ENCODE results near the gene TEC. TPM values are rescaled to one million over a fixed set of nuclear protein-coding genes. Genes with fewer than 3 reads are reported as not detected.

The TEC gene
- total and polyA plus RNA-seq, 8 donors: 0.81 to 7.0 (median 2.0) TPM

- WGBS, 5 donors: 65 to 74% (median 73%) methylated on average over 7 of the region's 7 CpGs
- Histone ChIP-seq H3K27ac (no peak overlapping the region), H3K4me1 (no peaks in the 10 kb centered on the region), H3K4me3 (no peak overlapping the region), H3K36me3 (no peaks in the 10 kb centered on the region), H3K9me3 (no peaks in the 10 kb centered on the region), H3K27me3 (no peaks in the 10 kb centered on the region)
- no peak for DNase-seq
- TF ChIP-seq POLR2A (IDR thresholded peaks at IDR 0.05): no peak
- TF ChIP-seq CTCF (IDR thresholded peaks at IDR 0.05): no peak
- no peak for TF ChIP-seq EP300 (IDR thresholded peaks at IDR 0.05)
- no peak for TF ChIP-seq POLR2AphosphoS5 (IDR thresholded peaks at IDR 0.05)
- intact Hi-C loops (cut with DNase I; ENCODE audit: low total_unique reads): no loop called here
These were observed 22.3 kb downstream of the TEC start for GRCh38 chr4:48247142-48247877.

GRCh38 chr4:48244665-48245064 is 25.0 kb downstream of the TEC start:
- WGBS, 5 donors: 93 to 98% (median 98%) methylated on average over 4 of the region's 4 CpGs

GRCh38 chr4:48243887-48244286 is 25.8 kb downstream of the TEC start:
- H3K4me3 ChIP-seq: no peak overlapping the region
- intact Hi-C loops (cut with DNase I; ENCODE audit: low total_unique reads): no loop called here
- no peak for DNase-seq
- no peak for TF ChIP-seq CTCF (IDR thresholded peaks at IDR 0.05)
- TF ChIP-seq POLR2AphosphoS5 (IDR thresholded peaks at IDR 0.05): no peak
- TF ChIP-seq POLR2A (IDR thresholded peaks at IDR 0.05): no peak
- TF ChIP-seq EP300 (IDR thresholded peaks at IDR 0.05): no peak
- no peaks in the 10 kb centered on the region for H3K9me3 ChIP-seq
- no peak overlapping the region for H3K27ac ChIP-seq
- WGBS, 5 donors: 80 to 90% (median 84%) methylated on average over 2 of the region's 2 CpGs
- no peaks in the 10 kb centered on the region for H3K27me3 ChIP-seq
- no peaks in the 10 kb centered on the region for H3K36me3 ChIP-seq
- no peaks in the 10 kb centered on the region for H3K4me1 ChIP-seq

More at GRCh38 chr4:48244665-48245064, 25.0 kb downstream of the TEC start:
- no peak overlapping the region for H3K4me3 ChIP-seq
- no peak overlapping the region for H3K27ac ChIP-seq
- intact Hi-C loops (cut with DNase I; ENCODE audit: low total_unique reads): no loop called here
- H3K4me1 ChIP-seq: no peaks in the 10 kb centered on the region
- DNase-seq: no peak
- TF ChIP-seq CTCF (IDR thresholded peaks at IDR 0.05) (no peak), POLR2AphosphoS5 (IDR thresholded peaks at IDR 0.05) (no peak), POLR2A (IDR thresholded peaks at IDR 0.05) (no peak), EP300 (IDR thresholded peaks at IDR 0.05) (no peak)
- no peaks in the 10 kb centered on the region for H3K9me3 ChIP-seq
- H3K27me3 ChIP-seq: no peaks in the 10 kb centered on the region
- H3K36me3 ChIP-seq: no peaks in the 10 kb centered on the region

- no peak for DNase-seq
- Histone ChIP-seq H3K4me3 (no peak overlapping the region), H3K27ac (no peak overlapping the region), H3K36me3 (no peaks in the 10 kb centered on the region), H3K27me3 (no peaks in the 10 kb centered on the region), H3K9me3 (no peaks in the 10 kb centered on the region), H3K4me1 (no peaks in the 10 kb centered on the region)
- TF ChIP-seq EP300 (IDR thresholded peaks at IDR 0.05) (no peak), POLR2A (IDR thresholded peaks at IDR 0.05) (no peak), CTCF (IDR thresholded peaks at IDR 0.05) (no peak), POLR2AphosphoS5 (IDR thresholded peaks at IDR 0.05) (no peak)
- intact Hi-C loops (cut with DNase I; ENCODE audit: low total_unique reads): no loop called here
- WGBS, 5 donors: 64 to 84% (median 75%) methylated on average over 3 of the region's 3 CpGs
These were observed 26.2 kb downstream of the TEC start for GRCh38 chr4:48243429-48243828.
